CD14-positive monocyte (primary cell): ENCODE results near the gene GDA. TPM values are rescaled to one million over a fixed set of nuclear protein-coding genes. Genes with fewer than 3 reads are reported as not detected.
A peak's percentile ranks its signal among the peaks of the same experiment; 100 is the strongest.

Experiments
- DNase-seq, 3 donors: peaks; one replicate each; pipeline ENCODE4 v3.0.0-alpha.2; 2011 to 2022
- H2AFZ ChIP-seq: 2 replicates; pipeline ENCODE4 v1.6.0; 2012; ENCODE audit warnings: mild to moderate bottlenecking, low read depth, low read length, inconsistent platforms; ENCODE audit not compliant: insufficient read depth, poor library complexity, severe bottlenecking
- H3K27ac ChIP-seq, 2 donors: 1 replicate in 1 of 2; 2 replicates in 1 of 2; pipeline ENCODE4 v1.5.1; 2012 to 2013; ENCODE audit warnings: low read length in 2 of 2, control low read depth in 1 of 2, inconsistent platforms in 1 of 2, low read depth in 1 of 2, mild to moderate bottlenecking in 1 of 2
- H3K27me3 ChIP-seq, 2 donors: one replicate each; pipeline versions ENCODE4 v1.6.0 to v1.6.1; 2011 to 2013; ENCODE audit warnings: low read length in 2 of 2; ENCODE audit not compliant: control insufficient read depth in 2 of 2, insufficient read depth in 2 of 2
- H3K36me3 ChIP-seq, 2 donors: replicated peaks in 1 of 2; 1 replicate in 1 of 2; 2 replicates in 1 of 2; pipeline versions ENCODE4 v1.5.1 to v1.6.1; 2012 to 2013; ENCODE audit warnings: low read length in 2 of 2, control low read depth in 1 of 2, inconsistent platforms in 1 of 2, mild to moderate bottlenecking in 1 of 2; ENCODE audit not compliant: insufficient read depth in 2 of 2, control insufficient read depth in 1 of 2
- H3K4me1 ChIP-seq, 2 donors: 1 replicate in 1 of 2; 2 replicates in 1 of 2; pipeline versions ENCODE4 v1.5.1 to v1.6.1; 2012 to 2013; ENCODE audit warnings: low read length in 2 of 2, control low read depth in 1 of 2, inconsistent platforms in 1 of 2, mild to moderate bottlenecking in 1 of 2, moderate library complexity in 1 of 2; ENCODE audit not compliant: insufficient read depth in 2 of 2, control insufficient read depth in 1 of 2
- H3K4me2 ChIP-seq: replicated peaks from 2 replicates; pipeline ENCODE3; 2012; ENCODE audit warnings: low read length, moderate library complexity, mild to moderate bottlenecking; ENCODE audit not compliant: poor library complexity, severe bottlenecking; ENCODE audit errors: extremely low read depth
- H3K4me3 ChIP-seq, 3 experiments: fragments of 200-600 bp in 1 of 3; sonication (generic) in 1 of 3; replicated peaks in 1 of 3; 1 replicate in 2 of 3; 2 replicates in 1 of 3; pipeline ENCODE4 v1.5.1; 2011 to 2013; ENCODE audit warnings: low read length in 3 of 3, mild to moderate bottlenecking in 3 of 3, control low read depth in 2 of 3, low read depth in 2 of 3, inconsistent platforms in 1 of 3, moderate library complexity in 1 of 3
- H3K79me2 ChIP-seq: 2 replicates; pipeline ENCODE4 v1.6.0; 2012; ENCODE audit warnings: mild to moderate bottlenecking, control low read depth, inconsistent platforms, low read length, moderate library complexity; ENCODE audit not compliant: insufficient read depth
- H3K9ac ChIP-seq: 2 replicates; pipeline ENCODE4 v1.6.0; 2017; ENCODE audit warnings: low read length, mild to moderate bottlenecking; ENCODE audit not compliant: insufficient read depth, poor library complexity, severe bottlenecking
- H3K9me3 ChIP-seq, 2 donors: replicated peaks in 1 of 2; 1 replicate in 1 of 2; 2 replicates in 1 of 2; pipeline versions ENCODE4 v1.5.1 to v1.6.1; 2012 to 2013; ENCODE audit warnings: low read length in 2 of 2, control low read depth in 1 of 2; ENCODE audit not compliant: control insufficient read depth in 1 of 2, insufficient read depth in 1 of 2
- H4K20me1 ChIP-seq: 2 replicates; pipeline ENCODE4 v1.6.0; 2012; ENCODE audit warnings: mild to moderate bottlenecking, low read length, control low read depth, moderate library complexity; ENCODE audit not compliant: insufficient read depth
- H3K27ac Mint-ChIP-seq, 7 donors: one replicate each; pipeline ENCODE4 v1.8.0; 2020; ENCODE audit warnings: mild to moderate bottlenecking in 7 of 7, mixed read lengths in 7 of 7, moderate library complexity in 6 of 7, inconsistent platforms in 2 of 7
- H3K27me3 Mint-ChIP-seq, 3 donors: one replicate each; pipeline ENCODE4 v1.8.0; 2021 to 2022; ENCODE audit warnings: low read depth in 3 of 3, mild to moderate bottlenecking in 3 of 3, mixed read lengths in 3 of 3, moderate library complexity in 3 of 3, inconsistent platforms in 1 of 3
- H3K36me3 Mint-ChIP-seq, 2 donors: one replicate each; pipeline ENCODE4 v1.8.0; 2020; ENCODE audit warnings: mixed read lengths in 2 of 2, inconsistent platforms in 1 of 2, mild to moderate bottlenecking in 1 of 2
- H3K4me1 Mint-ChIP-seq: one replicate; pipeline ENCODE4 v1.8.0; 2020; ENCODE audit warnings: mild to moderate bottlenecking, mixed read lengths
- H3K4me3 Mint-ChIP-seq, 2 donors: one replicate each; pipeline ENCODE4 v1.8.0; 2020; ENCODE audit warnings: mild to moderate bottlenecking in 2 of 2, mixed read lengths in 2 of 2, moderate library complexity in 1 of 2
- H3K9me3 Mint-ChIP-seq, 7 donors: one replicate each; pipeline ENCODE4 v1.8.0; 2020 to 2022; ENCODE audit warnings: mixed read lengths in 7 of 7, mild to moderate bottlenecking in 6 of 7, moderate library complexity in 6 of 7, inconsistent platforms in 2 of 7
- CTCF ChIP-seq: fragments of 200-600 bp; IDR thresholded peaks from one replicate; pipeline ENCODE4 v1.8.0; 2022; ENCODE audit warnings: antibody characterized with exemption, mild to moderate bottlenecking
- WGBS: methylation state at CpG from one replicate; pipeline ENCODE4 v1.1.5; 2013; ENCODE audit warnings: missing lambda C conversion rate; ENCODE audit not compliant: insufficient coverage; 5-methylcytosine and 5-hydroxymethylcytosine counted together
- intact Hi-C, 2 donors: fragments of 100-400 bp; cut with micrococcal nuclease; formaldehyde crosslinking; loops; one replicate each; pipeline versions ENCODE4 v1.15.0 to v1.15.1; 2023
- polyA plus RNA-seq, 3 donors: library from polyadenylated mRNA; depleted of rRNA in 1 of 3; unstranded in 2 of 3; stranded (reverse) in 1 of 3; fragments of 300-500 nt in 2 of 3; fragments of >200 nt in 1 of 3; fragmentation: Illumina TruSeq in 2 of 3; gene quantifications; 1 replicate in 2 of 3; 2 replicates in 1 of 3; pipeline ENCODE4 v1.2.3, GENCODE V29; 2012 to 2021

GDA gene
- polyA plus RNA-seq, 3 donors, result not detected

- H4K20me1 ChIP-seq, result no peaks in the 10 kb centered on the region
Observed at GRCh38 chr9:72145733-72146505, 3.3 kb upstream of the GDA start.

DNA sequence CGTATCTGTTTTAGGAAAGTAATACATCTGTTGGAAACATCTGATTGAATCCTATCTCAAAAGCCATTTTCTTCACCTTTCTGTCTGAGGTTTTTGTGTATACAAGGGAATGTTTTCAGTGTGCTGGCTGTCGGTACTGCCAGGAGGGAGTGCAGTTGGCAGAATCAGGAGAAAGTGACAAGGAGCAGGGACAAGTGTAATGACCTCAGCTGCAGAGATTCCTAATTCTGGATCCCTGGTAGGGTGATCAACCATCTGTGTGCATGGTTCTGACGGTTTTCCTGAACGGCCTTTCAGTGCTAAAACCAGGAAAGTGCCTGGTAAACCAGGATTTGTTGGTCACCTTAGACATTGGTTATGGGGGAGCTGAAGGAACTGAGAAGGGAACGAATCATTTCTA is 1.6 kb upstream of the GDA start:
- Mint-ChIP-seq H3K27me3 (peaks cover 46 to 57% (median 48%) of the 10 kb centered on the region in 3 donors), H3K27ac (peak overlapping the region in 1 of 7 donors; percentile 20)
- no peak for DNase-seq

More at GRCh38 chr9:72145733-72146505, 3.3 kb upstream of the GDA start:
- Histone ChIP-seq H3K4me2 (no peak overlapping the region), H3K4me1 (peaks cover 5 to 7% of the 10 kb centered on the region in 2 donors), H2AFZ (no peak overlapping the region), H3K36me3 (no peaks in the 10 kb centered on the region), H3K27ac (no peak overlapping the region), H3K27me3 (peaks cover 31 to 47% of the 10 kb centered on the region in 2 donors), H3K9me3 (peaks cover 0 to 12% of the 10 kb centered on the region in 2 donors), H3K9ac (no peak overlapping the region), H3K4me3 (no peak overlapping the region), H3K79me2 (no peaks in the 10 kb centered on the region)
- WGBS, result no CpG with 5 or more reads among the region's 2 CpGs
- Mint-ChIP-seq H3K9me3 (peaks cover 0 to 9% (median 4%) of the 10 kb centered on the region in 7 donors), H3K27ac (no peak overlapping the region), H3K4me1 (peaks cover 9% of the 10 kb centered on the region), H3K36me3 (no peaks in the 10 kb centered on the region), H3K4me3 (no peak overlapping the region), H3K27me3 (peaks cover 35 to 48% (median 39%) of the 10 kb centered on the region in 3 donors)
- intact Hi-C loops, result no loop called here
- no peak for DNase-seq
- no peak for TF ChIP-seq CTCF

More for the DNA sequence above, 1.6 kb upstream of the GDA start:
- intact Hi-C loops, result no loop called here
- Mint-ChIP-seq H3K4me3 (peak overlapping the region in 1 of 2 donors; percentile 13), H3K36me3 (no peaks in the 10 kb centered on the region), H3K9me3 (peaks cover 0 to 8% (median 5%) of the 10 kb centered on the region in 7 donors), H3K4me1 (peaks cover 9% of the 10 kb centered on the region)
- no peak for TF ChIP-seq CTCF
- Histone ChIP-seq H3K27me3 (peaks cover 38 to 52% of the 10 kb centered on the region in 2 donors), H3K9me3 (peaks cover 0 to 12% of the 10 kb centered on the region in 2 donors), H2AFZ (no peak overlapping the region), H3K79me2 (no peaks in the 10 kb centered on the region), H3K27ac (no peak overlapping the region), H3K9ac (no peak overlapping the region), H4K20me1 (no peaks in the 10 kb centered on the region), H3K4me2 (no peak overlapping the region), H3K36me3 (no peaks in the 10 kb centered on the region), H3K4me1 (peaks cover 5 to 7% of the 10 kb centered on the region in 2 donors), H3K4me3 (no peak overlapping the region)
- 79% methylated on average over 2 of the region's 5 CpGs for WGBS
